Activated CD4-positive, CD25-positive, alpha-beta regulatory T cell treated with anti-CD3 and anti-CD28 coated beads, Interleukin-2, amount 50 U/mL, for 16 hours (primary cell): ENCODE measurements around the gene ASAP3.

ENCODE experiments used
- DNase-seq: peaks from one replicate; pipeline ENCODE4 v3.0.0-alpha.2; 2020; ENCODE audit warnings: low read depth, low spot score

The ASAP3 gene

DNA sequence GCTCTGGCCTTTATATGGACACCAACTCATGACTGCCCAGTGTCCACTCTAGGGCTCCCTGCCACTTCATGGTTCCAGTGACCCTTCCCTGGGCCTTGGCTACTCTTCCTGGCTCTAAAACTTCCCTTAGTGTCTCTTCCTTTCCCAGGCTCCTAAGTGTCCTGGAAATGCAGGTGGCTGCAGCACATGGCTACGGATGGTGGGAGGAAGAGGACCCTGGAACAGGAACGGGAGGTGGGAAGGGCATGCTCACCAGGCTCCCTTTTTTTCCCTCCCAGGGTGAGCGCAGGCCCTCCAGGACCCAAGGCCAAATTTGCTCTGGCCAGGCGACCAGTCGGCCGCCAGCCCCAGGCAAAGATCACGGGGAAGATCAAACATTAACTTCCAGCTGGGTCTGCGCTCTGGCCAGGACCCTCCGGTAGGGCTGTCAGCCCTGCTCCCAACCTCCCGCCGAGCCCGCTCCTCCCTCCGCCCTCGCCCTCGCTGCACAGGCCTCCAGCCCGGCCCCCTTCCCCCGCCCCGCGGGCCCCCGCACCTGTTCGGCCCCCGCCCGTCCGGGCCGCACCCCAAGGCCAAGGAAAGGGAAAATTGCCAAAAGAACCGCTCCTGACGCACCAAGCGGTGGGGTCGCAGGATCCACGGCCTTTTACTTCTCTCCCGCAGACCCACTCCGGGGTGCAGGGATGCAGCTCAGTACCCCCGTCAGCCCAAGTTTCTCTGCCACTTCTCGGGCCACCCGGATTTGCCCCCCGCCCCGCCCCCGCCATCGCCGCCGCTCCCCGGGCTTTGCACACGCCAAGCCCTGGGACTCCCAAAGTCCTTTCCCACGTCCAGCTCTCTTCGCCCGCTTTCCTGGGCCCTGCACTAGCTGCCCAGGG is 60.3 kb downstream of the ASAP3 start:
- no peak for DNase-seq

DNA sequence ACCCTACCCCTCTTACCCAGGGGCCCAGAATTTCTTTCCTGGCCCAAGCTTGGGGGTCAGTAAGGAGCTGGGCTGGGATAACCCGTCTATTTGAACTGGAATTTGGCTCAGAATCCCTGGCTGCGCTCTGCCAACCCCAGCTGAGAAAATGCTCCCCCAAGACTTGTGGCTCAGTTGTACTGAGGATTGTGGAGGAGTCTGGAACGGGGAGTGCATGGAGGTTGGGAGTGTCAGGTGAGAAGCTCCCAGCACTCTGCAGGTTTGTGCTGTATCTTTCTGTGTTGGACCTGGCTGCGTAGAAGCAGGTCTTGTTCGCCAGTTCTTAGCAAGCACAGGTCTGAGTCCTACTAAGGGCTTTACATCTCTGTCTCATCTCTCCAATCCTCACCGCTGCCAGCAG is 61.0 kb downstream of the ASAP3 start:
- DNase-seq: no peak

DNA sequence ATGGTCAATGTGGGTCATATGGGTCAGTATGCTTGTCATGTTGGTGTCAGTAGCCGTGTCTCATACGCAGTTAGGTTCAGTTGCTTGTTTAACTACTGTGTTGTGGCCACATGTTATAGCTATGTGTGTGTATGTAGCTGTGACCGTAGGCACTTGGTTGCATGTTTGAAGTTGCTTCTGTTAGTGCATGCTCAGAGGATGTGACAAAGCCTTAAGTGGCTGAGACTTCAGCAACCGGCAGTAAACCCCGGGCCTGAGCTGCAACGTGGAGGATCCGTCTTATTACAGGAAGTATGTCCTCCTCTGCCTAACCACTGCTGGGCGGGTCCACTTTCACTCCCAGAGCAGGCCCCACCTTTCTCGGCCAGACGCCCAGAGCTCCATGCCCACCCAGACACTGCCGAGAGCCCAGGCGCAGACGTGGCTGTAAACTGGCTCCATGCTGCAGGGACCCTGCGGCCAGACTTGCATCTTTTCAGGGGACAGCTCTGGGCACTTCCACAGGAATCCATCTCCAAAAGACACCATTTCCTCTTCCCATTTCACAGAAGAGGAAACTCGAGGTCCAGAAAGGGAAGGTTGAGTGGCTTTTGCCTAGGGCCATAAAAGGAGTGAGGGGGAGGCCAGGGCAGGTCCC is 61.6 kb downstream of the ASAP3 start:
- no peak for DNase-seq

DNA sequence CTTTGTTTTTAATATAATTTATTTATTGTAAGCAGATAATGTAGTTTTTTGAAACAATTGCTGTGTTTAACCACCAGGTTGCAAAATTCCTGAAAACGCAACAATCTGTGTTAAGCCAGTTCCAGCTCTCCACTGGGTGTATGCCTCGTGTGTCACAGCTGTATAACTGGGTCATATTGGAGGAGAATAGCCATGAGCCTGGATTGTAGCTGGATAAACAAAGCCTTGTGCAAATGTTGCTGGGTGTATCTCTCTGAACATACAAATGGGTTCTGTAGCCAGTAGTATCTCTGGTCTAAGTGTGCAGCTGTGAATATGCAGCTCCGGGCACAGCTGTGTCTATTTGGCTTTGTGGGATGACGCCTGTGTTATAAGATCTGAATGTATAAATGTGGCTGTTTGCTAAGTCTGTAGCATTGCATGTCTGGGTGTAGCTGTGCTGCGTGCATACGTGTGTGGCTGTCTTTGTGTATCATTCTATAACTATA is 62.2 kb downstream of the ASAP3 start:
- no peak for DNase-seq

DNA sequence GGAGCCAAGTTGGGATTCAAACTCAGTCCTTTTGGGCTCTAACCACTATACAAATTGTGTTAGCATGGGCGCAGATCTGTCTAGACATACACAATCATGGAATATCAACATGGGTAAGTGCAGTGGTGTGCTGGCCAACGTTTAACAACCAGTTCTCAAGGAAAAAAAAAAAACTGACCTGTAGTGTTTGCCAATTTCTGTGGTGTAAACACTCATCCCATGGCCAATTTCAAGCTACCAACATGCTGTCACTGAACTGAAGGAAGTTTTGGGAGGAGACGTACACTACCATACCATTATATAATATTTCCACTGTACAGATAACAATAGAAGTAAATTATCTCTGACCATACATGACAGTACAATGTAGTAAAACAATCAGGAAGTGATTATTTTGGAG is 62.6 kb downstream of the ASAP3 start:
- DNase-seq: no peak

DNA sequence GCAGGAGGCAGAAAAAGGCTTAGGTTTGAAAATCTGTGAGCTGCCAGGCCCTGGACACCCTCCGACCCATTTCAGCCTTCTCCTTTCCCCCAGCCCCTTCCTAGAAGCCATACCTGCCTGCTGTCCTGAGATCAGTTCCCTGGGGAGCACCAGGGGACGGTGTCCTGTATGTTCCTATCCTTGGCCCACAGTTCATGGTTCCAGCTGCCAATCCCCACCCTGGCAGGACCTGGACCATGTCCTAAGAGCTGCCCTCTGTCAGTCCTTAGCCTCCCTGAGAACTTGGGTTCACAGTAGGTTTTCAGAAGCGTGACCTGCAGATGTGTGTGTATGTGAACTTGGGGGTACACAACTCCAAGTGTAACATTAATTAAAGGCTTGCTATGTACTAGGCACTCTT is 63.2 kb downstream of the ASAP3 start:
- no peak for DNase-seq

DNA sequence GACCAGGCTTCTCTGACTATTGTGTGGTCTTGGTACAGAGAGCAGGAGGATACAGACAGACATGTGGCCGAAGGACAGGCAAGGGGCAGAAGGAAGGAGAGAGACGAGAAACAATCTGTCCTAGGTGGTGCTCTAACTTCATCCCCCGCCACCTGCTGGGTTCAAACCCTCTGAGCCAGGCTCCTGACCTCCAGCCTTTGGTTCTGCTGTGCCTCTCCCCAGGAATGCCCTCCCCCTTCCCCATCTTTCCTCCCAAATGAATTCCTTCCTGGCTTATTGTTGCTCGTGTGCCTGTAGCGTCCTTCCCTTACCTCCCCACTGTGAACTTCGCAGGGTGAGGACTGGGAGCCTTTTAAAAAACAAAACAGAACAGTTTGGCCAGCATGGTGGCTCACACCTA is 64.8 kb downstream of the ASAP3 start:
- DNase-seq: no peak

DNA sequence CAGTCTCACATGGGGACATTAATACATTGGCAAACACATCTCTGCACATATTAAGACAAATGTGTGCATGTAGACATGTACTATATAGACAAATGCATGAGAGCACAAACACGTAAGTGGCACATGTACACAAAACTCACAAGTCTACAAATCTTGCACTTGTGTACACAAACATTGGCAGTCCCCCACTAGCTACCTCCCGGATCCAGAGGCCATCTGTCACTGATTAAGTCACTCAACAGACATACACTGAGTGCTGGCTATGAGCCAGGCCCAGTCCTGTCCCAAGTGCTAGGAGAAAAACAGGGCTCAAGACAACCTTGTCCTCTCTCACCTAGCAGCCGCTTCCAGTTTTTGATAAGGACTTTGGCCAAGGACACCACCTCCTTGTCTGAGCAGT is 66.4 kb downstream of the ASAP3 start:
- no peak for DNase-seq

DNA sequence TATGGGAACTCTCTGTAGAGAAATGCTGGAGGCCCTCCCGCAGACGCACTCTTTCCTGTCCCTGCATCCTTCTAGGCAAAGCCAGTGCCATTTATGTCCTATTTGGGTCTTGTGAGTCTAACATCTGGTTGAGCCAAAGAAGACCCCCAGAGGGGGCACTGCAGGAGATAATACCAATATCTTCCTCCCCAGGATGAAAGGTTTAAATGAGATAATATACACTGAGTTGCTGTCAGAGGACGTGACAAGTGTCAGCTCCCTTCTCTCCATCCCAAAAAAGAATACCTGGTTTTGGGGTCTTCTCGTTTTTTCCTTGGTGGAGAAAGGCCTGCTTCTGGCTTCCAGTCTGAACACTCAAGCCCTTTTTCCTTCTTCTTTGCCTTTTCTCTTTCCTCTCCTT is 67.0 kb downstream of the ASAP3 start:
- no peak for DNase-seq

DNA sequence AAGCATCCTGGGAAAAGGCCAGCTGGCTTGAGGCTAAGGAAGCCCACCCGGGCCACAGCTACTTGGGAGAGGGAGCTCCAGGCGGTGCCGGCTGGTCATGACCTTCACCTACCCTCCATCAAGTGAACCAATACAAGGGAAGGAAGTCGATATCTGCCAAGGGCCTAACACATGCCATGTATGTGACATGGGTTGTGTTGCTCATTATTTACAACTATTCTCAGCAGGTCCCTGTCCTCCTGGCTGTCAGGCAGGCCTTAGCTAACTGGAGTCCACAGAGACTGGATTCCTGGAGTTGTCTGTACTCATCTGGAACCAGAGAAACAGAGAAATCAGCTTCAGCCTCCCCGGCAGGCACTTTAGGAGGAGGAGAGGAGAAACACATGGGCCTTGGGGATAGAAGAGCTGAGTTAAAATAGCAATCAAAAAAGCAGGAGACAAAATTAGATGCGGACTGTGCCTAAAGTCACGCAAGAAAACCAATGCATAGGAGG is 75.1 kb downstream of the ASAP3 start:
- DNase-seq: no peak

DNA sequence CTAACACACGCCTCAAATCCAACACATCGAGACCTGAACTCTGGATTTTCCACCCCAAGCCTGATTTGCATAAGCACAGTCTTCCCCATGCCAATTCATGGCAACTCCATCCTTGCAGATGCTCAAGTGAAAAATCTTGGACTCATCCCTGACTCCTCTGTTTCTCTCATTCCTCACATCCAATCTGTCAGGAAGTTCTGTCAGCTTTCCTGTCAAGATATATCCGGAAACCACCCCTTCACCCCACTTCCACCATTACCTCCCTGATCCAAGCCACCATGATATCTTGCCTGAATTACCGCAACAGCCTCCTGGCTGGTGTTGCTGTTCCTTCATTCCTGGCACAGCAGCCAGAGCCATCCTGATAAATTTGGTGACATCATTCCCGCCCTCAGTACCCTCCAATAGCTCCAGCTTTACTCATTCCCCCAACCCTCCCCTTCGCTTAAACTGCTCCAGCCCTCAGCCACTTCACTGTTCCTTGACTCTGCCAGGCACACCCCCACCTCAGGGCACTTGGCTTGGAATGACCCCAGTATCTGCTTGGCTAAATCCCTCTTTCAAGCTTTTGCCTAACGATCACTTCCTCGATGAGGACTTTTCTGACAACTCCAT is 76.9 kb downstream of the ASAP3 start:
- no peak for DNase-seq

DNA sequence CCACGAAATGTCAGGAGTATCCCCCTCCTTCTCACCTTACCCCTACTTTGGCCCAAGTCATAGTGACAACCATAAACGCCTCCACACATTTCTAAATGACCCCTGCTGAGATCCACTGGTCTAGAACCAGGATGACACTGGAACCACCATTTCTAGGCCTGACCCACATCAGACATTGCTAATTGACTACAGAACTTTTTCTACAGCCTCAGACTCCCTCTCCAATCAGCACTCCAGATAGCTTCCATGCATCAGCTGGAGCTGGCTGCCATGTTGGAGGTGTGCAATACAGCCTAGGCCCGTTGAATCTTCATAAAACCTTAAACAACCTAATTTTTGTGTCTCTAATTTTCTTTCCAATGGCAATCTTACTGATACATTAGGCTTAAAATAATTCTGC is 78.0 kb downstream of the ASAP3 start:
- no peak for DNase-seq

DNA sequence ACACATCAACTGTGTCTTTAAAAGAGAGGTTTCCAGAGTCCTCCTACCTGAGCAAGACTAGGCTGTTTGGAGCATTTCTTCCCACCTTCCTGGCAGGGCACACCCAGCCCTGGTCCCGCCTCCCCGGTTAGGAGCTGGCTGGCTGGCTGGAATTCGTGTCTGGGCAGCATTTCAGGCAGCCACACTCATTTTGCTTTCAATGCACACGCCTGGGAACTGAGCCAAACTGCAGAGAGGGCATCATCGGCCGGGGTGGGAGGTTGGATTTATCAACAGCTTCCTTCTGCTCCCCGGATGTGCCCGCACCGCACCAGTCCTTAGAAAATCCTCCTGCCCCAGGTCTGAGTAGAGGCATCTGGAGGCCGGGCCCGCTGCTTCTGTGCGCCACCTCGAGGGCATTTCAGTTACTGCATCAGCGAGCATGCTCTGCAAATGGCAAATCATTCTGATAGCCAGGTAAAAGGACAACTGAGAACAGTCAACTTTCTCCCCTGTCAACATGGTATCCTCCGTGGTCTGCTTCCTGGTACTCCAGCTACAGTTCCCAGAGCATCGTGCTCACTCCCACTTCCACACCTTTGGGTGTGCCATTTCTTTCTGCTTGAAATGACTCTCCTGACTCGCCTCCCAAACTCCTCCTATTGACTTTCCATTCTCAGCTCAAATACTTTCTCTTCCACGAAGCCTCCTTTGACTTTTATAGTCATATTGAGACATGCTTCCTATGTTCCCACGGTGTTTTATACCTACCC is 80.1 kb downstream of the ASAP3 start:
- peak; percentile 63 for DNase-seq

DNA sequence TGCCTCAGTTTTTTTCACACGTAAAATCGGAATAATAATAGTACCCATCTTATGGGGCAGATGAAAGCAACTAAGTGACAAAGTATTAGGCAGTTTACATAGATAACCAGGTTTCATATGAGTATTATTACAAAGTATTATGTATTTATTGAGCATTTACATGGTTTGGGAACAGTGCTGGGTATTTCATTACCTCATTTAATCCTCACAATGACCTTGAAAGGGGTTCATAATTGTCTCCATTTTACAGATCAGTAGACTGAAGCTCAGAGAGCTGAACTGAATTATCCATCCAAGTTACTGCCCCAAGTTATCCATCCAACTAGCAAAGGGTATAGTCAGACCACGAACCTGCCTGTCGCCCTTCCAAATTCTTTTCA is 80.6 kb downstream of the ASAP3 start:
- DNase-seq: no peak

DNA sequence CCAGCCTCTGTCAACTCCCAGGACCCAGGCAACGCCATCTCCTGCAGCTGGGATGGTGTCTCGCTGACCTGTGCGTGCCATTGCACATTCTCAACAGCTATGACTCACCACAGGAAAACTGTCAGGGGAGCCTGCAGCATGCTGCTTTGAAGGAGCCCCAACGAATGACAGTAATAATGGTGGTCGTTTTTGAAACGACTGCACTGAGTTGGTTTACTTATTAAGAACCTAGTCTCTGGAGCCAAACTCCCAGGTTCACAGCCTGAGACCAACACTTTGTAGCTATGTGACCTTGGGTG is 81.0 kb downstream of the ASAP3 start:
- DNase-seq: no peak

DNA sequence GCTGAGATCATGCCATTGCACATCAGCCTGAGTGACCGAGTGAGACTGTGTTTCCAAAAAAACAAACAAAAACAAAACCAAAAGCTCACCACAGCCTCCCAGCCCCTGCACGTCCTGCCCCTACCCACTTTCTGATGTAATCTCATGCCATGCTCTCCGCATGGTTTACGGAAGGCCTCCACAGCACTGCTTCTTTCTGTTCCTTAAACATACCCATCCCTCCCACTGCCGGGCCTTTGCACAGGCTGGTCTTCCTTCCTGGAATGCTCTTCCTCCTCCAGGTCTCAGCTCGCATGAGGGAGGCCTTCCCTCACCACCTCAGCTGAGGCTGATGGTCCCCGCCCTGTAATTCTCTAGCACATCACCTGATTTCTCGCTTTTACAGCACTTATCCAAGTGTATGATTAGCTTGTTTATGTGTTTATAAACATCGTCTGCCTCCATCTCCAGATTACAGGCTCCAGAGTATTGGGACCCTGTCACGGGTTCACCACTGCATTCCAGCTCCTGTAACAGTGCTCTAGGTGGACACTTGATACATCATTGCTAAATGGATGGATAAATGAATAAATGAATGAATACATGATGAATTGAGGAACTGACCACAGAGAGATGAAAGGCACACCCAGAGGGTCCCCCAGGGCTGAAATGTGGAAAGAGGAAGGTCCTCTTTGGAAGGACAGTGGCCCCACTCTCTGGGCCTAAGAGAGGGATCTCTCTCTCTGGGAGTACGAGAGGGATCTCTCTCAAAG is 81.5 kb downstream of the ASAP3 start:
- DNase-seq: no peak

DNA sequence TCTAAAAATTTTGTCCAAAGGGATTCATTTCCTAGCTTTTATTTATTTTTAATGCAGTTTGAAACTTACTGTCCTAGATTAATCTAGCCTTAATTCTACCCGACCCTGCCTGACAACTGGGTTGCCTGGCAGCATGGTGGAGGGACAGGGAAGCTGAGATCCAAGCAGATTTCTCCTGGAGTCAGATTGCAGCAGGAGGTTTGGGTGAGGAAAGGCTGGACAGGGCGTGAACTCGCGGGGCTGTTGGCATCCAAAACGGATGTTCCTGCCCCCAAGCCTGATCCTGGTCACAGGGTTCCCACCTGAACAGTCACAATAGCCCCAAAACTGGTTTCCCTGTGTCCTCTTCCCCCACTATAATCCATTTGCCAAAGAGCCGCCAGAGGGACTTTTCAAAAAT is 82.7 kb downstream of the ASAP3 start:
- no peak for DNase-seq

DNA sequence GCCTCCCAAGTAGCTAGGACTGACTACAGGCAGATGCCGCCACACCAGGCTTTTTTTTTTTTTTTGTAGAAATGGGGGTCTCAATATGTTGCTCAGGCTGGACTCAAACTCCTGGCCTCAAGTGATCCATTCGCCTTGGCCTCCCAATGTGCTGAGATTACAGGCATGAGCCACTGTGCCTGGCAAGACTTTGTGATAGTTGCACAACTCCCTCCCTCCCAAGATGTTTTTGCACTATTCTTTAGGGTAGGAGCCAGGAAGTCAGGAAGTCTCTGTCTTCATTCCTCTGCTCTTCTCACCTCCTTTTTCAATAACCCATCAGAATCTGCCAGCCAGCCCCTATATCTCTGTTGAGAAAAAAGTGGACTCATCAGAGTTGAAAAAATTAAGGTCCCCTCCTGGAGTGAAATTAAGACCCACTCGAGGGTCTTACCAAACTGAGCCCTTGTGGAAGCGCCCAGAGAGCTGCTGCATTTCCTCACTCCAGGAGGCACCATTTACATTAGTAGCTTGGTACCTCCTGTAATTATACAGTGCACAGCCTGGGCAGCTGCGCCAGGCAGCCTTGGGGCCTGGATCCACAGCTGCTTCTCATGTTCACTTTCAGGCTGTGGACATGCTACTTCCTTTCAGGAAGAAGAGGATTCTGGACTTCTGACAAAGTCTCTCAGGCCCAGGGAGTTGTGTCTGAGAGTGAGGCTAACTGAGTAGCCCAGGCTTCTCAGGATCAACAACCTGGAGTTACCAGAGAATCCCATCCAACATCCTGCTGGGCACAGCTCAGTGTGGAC is 83.5 kb downstream of the ASAP3 start:
- DNase-seq: no peak

DNA sequence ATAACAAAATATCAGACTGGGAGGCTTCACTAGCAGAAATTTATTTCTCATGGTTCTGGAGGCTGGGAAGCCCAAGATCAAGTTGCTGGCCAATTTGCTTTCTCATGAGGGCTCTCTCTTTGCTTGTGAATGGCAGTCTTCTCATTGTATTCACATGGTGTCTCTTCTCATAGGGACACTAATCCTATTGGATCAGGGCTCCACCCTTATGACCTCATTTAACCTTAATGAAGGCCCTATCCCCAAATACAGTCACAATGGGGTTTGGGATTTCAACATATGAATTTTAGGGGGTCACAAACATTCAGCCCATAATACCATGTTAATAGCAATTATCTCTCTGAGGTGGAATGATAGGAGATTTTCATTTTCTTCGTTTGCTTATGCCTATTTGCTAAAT is 84.8 kb downstream of the ASAP3 start:
- no peak for DNase-seq

DNA sequence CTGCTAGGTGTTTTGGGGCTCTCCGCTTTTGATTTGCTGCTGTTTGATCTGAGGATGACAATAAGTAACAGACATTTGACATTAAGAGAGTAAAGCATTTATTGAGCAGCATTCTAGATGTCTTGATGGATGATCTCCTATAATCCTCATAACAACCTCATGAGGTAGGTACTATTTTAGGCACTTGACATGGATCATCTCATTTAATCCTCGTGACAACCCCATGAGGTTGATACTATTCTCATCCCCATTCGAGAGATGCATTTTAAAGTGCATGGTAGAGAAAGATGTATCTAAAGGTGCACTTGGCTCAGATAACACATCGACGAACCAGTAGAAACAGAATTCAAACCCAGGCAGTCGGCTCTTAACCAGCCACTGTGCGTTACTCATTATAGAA is 86.1 kb downstream of the ASAP3 start:
- no peak for DNase-seq

DNA sequence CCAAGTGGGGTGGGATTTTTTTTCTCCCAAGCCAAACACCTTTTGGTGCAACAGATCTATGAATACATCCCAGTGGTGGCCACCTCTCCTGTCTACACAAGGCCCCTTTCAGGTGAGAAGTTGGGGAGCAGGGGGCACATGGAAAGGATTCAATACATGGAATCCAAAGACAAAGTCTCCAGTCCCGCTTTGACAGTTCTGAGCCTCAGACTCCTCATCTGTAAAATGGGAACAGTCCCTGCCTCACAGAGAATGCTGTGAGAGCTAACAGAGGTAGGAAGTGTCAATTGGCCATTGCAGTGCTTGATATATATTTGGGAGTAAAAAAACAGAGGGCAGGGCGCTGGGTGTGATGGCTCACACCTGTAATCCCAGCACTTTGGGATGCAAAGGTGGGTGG is 87.6 kb downstream of the ASAP3 start:
- DNase-seq: no peak
